ENCODE results near the gene BABAM2.
"Not testable (repeated sequence)": the region's sequence is repeated elsewhere in the genome, so short reads cannot be mapped to it uniquely, and the experiment has no call there.

BABAM2 gene

GRCh38 chr2:28369358-28369757 lies 478.8 kb downstream of the BABAM2 start:
- no peak for DNase-seq

GRCh38 chr2:28370354-28370753 lies 479.8 kb downstream of the BABAM2 start:
- DNase-seq = no peak

- not testable (repeated sequence) for DNase-seq
These were observed 481.2 kb downstream of the BABAM2 start for GRCh38 chr2:28371728-28372127.

- no peak for DNase-seq
These were observed 483.3 kb downstream of the BABAM2 start for GRCh38 chr2:28373854-28374253.

- no peak for DNase-seq
These were observed 483.8 kb downstream of the BABAM2 start for GRCh38 chr2:28374331-28374730.

GRCh38 chr2:28375236-28375635 lies 484.7 kb downstream of the BABAM2 start:
- DNase-seq = no peak

- no peak for DNase-seq
These were observed 485.5 kb downstream of the BABAM2 start for GRCh38 chr2:28375742-28376631.

GRCh38 chr2:28377195-28377816 lies 486.8 kb downstream of the BABAM2 start:
- DNase-seq = no peak

- DNase-seq = no peak
These were observed 487.6 kb downstream of the BABAM2 start for GRCh38 chr2:28377984-28378678.

GRCh38 chr2:28378679-28379584 lies 488.4 kb downstream of the BABAM2 start:
- DNase-seq = no peak

GRCh38 chr2:28380219-28380618 lies 489.7 kb downstream of the BABAM2 start:
- DNase-seq = no peak

GRCh38 chr2:28381225-28382180 lies 491.0 kb downstream of the BABAM2 start:
- DNase-seq = no peak

- no peak for DNase-seq
These were observed 492.2 kb downstream of the BABAM2 start for GRCh38 chr2:28382755-28383154.

GRCh38 chr2:28387082-28387960 lies 496.8 kb downstream of the BABAM2 start:
- no peak for DNase-seq

All from activated CD4-positive, alpha-beta T cell treated with anti-CD3 and anti-CD28 coated beads, Interleukin-2, amount 50 U/mL, for 48 hours (primary cell).